ENCODE measurements around the gene MRPS12. TPM values are rescaled to one million over a fixed set of nuclear protein-coding genes. Genes with fewer than 3 reads are reported as not detected.

Gene MRPS12
- total and polyA plus RNA-seq, 2 experiments from 2014 or later, result 33.5 to 68.9 TPM

DNA sequence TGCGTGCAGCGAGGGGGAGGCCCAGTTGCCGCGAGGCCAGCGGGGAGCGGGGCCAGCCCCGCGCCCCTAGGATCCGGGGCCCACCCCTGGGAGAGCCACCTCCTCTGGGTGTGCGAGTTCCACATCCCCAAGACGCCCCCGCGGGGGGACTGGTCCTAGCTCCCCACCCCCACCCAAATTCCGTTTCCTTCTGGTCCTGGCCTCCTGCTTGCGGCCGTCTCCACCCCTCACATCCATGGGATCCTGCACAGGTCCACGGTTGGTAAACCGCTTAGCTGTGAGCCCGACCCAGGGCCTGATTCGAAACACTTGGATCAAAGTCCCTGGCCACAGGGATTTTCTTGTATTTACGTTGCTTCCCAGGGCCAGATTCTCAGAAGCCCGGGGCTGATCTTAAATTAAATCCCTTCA is 45.1 kb downstream of the MRPS12 start:
- H3K79me2 ChIP-seq (ENCODE audit: insufficient read depth), result peaks cover 29% of the 10 kb centered on the region
- no peaks in the 10 kb centered on the region for H3K9me3 ChIP-seq (ENCODE audit: low read depth)
- peaks cover 6% of the 10 kb centered on the region; the same call in 1 of the 2 replicates for H3K4me1 ChIP-seq (ENCODE audit: insufficient read depth)
- 1 to 4% methylated on average over 9 to 22 of the region's 22 CpGs for WGBS, 2 experiments (ENCODE audit: low coverage in 1 of 2, low lambda C conversion rate in 2 of 2, missing lambda C conversion rate in 2 of 2)
- H3K9ac ChIP-seq, result peak overlapping the region; percentile 86
- no peaks in the 10 kb centered on the region for H4K20me1 ChIP-seq (ENCODE audit: insufficient read depth)
- in situ Hi-C loops (cut with MboI), result no loop called here
- no peak for TF ChIP-seq EZH2phosphoT487 (IDR thresholded peaks at IDR 0.05; ENCODE audit: insufficient read depth, low read depth)
- TF ChIP-seq EZH2 (IDR thresholded peaks at IDR 0.05; ENCODE audit: insufficient read depth, poor library complexity, severe bottlenecking), result no peak
- H3K4me2 ChIP-seq (ENCODE audit: unreplicated experiment), result peak overlapping the region; percentile 65
- peak overlapping the region; percentile 79 for H3K4me3 ChIP-seq
- H3K9me2 ChIP-seq (ENCODE audit: insufficient read depth), result no peaks in the 10 kb centered on the region
- peak overlapping the region; percentile 82 for H2AFZ ChIP-seq
- peak; percentile 67 for DNase-seq
- no peaks in the 10 kb centered on the region for H3K36me3 ChIP-seq (ENCODE audit: low read depth)
- H3K27ac ChIP-seq, result peak overlapping the region; percentile 85
- peaks cover 20% of the 10 kb centered on the region for H3F3A ChIP-seq (ENCODE audit: insufficient read depth)
- no peaks in the 10 kb centered on the region for H3K27me3 ChIP-seq (replicated peaks; ENCODE audit: insufficient read depth)

DNA sequence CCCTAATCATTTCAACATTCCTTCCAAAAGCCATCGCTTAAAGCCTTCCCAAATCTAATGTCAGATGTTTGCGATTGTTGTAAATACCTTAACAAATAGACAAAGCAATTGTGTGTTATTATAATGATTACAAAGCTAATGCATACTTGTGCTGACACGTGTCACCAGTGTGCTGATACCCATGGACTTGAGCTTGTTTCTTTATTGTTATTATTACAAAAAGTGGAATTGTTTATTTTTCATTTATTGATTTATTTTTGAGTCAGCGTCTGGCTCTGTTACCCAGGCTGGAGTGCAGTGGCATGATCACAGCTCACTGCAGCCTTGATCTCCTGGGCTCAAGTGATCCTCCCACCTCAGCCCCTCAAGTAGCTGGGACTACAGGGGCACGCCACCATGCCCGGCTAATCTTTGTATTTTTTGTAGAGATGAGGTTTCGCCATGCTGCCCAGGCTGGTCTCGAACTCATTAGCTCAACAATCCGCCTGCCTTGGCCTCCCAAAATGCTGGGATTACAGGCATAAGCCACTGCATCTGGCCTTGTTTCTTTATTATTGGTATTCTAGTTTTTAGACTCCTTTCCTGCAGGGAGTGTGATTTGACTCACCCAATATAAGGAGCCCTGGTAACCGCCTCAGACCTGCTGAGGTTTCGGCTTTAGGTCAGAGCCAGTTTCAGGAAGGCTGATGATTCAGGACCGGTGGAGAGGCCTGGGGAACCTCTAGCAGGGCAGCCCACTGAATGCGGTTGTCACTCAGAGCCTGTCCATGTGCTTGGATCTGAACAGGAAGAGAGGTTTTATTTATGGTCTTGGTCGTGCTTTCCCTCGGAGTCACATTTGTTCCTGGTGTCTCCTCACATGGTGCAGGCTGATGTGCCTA is 46.9 kb downstream of the MRPS12 start:
- Histone ChIP-seq H3K4me2 (ENCODE audit: unreplicated experiment) (no peak overlapping the region), H3F3A (ENCODE audit: insufficient read depth) (peaks cover 20% of the 10 kb centered on the region), H3K36me3 (ENCODE audit: low read depth) (no peaks in the 10 kb centered on the region), H2AFZ (no peak overlapping the region), H3K27me3 (replicated peaks; ENCODE audit: insufficient read depth) (no peaks in the 10 kb centered on the region), H3K4me1 (ENCODE audit: insufficient read depth) (peaks cover 6% of the 10 kb centered on the region; the same call in 1 of the 2 replicates), H3K9ac (no peak overlapping the region), H3K79me2 (ENCODE audit: insufficient read depth) (peaks cover 11% of the 10 kb centered on the region), H3K9me2 (ENCODE audit: insufficient read depth) (no peaks in the 10 kb centered on the region), H3K9me3 (ENCODE audit: low read depth) (no peaks in the 10 kb centered on the region), H3K4me3 (no peak overlapping the region), H3K27ac (no peak overlapping the region), H4K20me1 (ENCODE audit: insufficient read depth) (no peaks in the 10 kb centered on the region)
- TF ChIP-seq EZH2phosphoT487 (IDR thresholded peaks at IDR 0.05; ENCODE audit: insufficient read depth, low read depth) (no peak), EZH2 (IDR thresholded peaks at IDR 0.05; ENCODE audit: insufficient read depth, poor library complexity, severe bottlenecking) (no peak)
- DNase-seq, result peak; percentile 5
- 82 to 83% methylated on average over 15 of the region's 15 CpGs for WGBS, 2 experiments (ENCODE audit: low coverage in 1 of 2, low lambda C conversion rate in 2 of 2, missing lambda C conversion rate in 2 of 2)
- in situ Hi-C loops (cut with MboI), result no loop called here

DNA sequence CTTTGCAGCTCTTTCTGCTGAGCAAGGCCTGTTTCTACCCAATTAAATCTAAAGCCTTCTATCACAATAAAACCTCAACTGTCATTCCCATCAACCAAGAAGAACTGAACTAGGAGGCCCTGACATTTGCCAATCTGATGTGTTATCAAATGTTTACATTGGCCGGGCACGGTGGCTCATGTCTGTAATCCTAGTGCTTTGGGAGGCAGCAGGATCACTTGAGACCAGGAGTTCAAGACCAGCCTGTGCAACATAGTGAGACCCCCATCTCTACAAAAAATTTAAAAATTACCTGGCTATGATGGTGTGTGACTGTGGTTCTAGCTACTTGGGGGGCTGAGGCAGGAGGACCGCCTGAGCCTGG is 47.6 kb downstream of the MRPS12 start:
- H3K79me2 ChIP-seq (ENCODE audit: insufficient read depth), result peaks cover 5% of the 10 kb centered on the region
- H3K27ac ChIP-seq, result no peak overlapping the region
- H4K20me1 ChIP-seq (ENCODE audit: insufficient read depth), result no peaks in the 10 kb centered on the region
- H3K9me3 ChIP-seq (ENCODE audit: low read depth), result no peaks in the 10 kb centered on the region
- no peak overlapping the region for H3K9ac ChIP-seq
- no peak overlapping the region for H2AFZ ChIP-seq
- no peaks in the 10 kb centered on the region for H3K9me2 ChIP-seq (ENCODE audit: insufficient read depth)
- DNase-seq, result no peak
- H3K4me2 ChIP-seq (ENCODE audit: unreplicated experiment), result no peak overlapping the region
- H3F3A ChIP-seq (ENCODE audit: insufficient read depth), result peaks cover 20% of the 10 kb centered on the region
- WGBS, 2 experiments (ENCODE audit: low coverage in 1 of 2, low lambda C conversion rate in 2 of 2, missing lambda C conversion rate in 2 of 2), result 95 to 96% methylated on average over 3 of the region's 3 CpGs
- peaks cover 6% of the 10 kb centered on the region; the same call in 1 of the 2 replicates for H3K4me1 ChIP-seq (ENCODE audit: insufficient read depth)
- in situ Hi-C loops (cut with MboI), result no loop called here
- no peak for TF ChIP-seq EZH2phosphoT487 (IDR thresholded peaks at IDR 0.05; ENCODE audit: insufficient read depth, low read depth)
- no peak for TF ChIP-seq EZH2 (IDR thresholded peaks at IDR 0.05; ENCODE audit: insufficient read depth, poor library complexity, severe bottlenecking)
- H3K4me3 ChIP-seq, result no peak overlapping the region
- H3K36me3 ChIP-seq (ENCODE audit: low read depth), result no peaks in the 10 kb centered on the region
- H3K27me3 ChIP-seq (replicated peaks; ENCODE audit: insufficient read depth), result no peaks in the 10 kb centered on the region

DNA sequence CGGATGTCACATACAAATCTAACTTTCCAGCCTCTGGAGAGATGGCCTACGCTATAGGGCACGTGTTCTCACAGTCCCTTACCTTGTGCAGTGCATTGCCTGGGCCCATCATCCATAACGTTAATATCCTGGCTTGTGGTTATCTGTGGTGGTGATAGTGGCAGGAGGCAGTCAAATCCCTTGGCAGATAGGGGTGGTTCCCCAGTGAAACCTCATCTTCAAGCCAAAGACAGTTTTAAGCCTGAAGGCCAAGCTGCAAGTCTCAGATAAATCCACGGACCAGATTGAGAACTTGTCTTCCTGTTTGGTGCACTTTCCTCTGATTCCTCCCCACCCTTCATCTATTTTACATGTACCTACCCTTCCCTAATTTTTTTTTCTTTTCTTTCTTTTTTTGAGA is 49.1 kb downstream of the MRPS12 start:
- Histone ChIP-seq H3K27me3 (replicated peaks; ENCODE audit: insufficient read depth) (no peaks in the 10 kb centered on the region), H3K79me2 (ENCODE audit: insufficient read depth) (no peaks in the 10 kb centered on the region), H4K20me1 (ENCODE audit: insufficient read depth) (no peaks in the 10 kb centered on the region), H3K4me1 (ENCODE audit: insufficient read depth) (peaks cover 6% of the 10 kb centered on the region; the same call in 1 of the 2 replicates), H2AFZ (no peak overlapping the region), H3K36me3 (ENCODE audit: low read depth) (no peaks in the 10 kb centered on the region), H3K9me2 (ENCODE audit: insufficient read depth) (no peaks in the 10 kb centered on the region), H3K4me3 (no peak overlapping the region), H3F3A (ENCODE audit: insufficient read depth) (peaks cover 12% of the 10 kb centered on the region), H3K4me2 (ENCODE audit: unreplicated experiment) (no peak overlapping the region), H3K9me3 (ENCODE audit: low read depth) (no peaks in the 10 kb centered on the region), H3K27ac (no peak overlapping the region), H3K9ac (no peak overlapping the region)
- no peak for DNase-seq
- in situ Hi-C loops (cut with MboI), result no loop called here
- TF ChIP-seq EZH2phosphoT487 (IDR thresholded peaks at IDR 0.05; ENCODE audit: insufficient read depth, low read depth) (no peak), EZH2 (IDR thresholded peaks at IDR 0.05; ENCODE audit: insufficient read depth, poor library complexity, severe bottlenecking) (no peak)
- 47 to 49% methylated on average over 4 to 5 of the region's 5 CpGs for WGBS, 2 experiments (ENCODE audit: low coverage in 1 of 2, low lambda C conversion rate in 2 of 2, missing lambda C conversion rate in 2 of 2)

Measured in GM23248 (cell line).